ENCODE data around the gene CNTN5.

GRCh38 chr11:99419991-99420390, 399.2 kb downstream of the CNTN5 start:
- TF ChIP-seq, protein P1, sequence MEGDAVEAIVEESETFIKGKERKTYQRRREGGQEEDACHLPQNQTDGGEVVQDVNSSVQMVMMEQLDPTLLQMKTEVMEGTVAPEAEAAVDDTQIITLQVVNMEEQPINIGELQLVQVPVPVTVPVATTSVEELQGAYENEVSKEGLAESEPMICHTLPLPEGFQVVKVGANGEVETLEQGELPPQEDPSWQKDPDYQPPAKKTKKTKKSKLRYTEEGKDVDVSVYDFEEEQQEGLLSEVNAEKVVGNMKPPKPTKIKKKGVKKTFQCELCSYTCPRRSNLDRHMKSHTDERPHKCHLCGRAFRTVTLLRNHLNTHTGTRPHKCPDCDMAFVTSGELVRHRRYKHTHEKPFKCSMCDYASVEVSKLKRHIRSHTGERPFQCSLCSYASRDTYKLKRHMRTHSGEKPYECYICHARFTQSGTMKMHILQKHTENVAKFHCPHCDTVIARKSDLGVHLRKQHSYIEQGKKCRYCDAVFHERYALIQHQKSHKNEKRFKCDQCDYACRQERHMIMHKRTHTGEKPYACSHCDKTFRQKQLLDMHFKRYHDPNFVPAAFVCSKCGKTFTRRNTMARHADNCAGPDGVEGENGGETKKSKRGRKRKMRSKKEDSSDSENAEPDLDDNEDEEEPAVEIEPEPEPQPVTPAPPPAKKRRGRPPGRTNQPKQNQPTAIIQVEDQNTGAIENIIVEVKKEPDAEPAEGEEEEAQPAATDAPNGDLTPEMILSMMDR (IDR thresholded peaks at IDR 0.05; ENCODE audit: poor library complexity), result no peak
- TF ChIP-seq EZH2phosphoT487 (IDR thresholded peaks at IDR 0.05; ENCODE audit: low read depth, severe bottlenecking, unreplicated experiment) (no peak), EZH2 (IDR thresholded peaks at IDR 0.05; ENCODE audit: borderline replicate concordance) (no peak)

Data from hepatocyte (in vitro differentiated cells).